HCT116 (cell line): ENCODE measurements around the gene GLRB. TPM values are rescaled to one million over a fixed set of nuclear protein-coding genes. Genes with fewer than 3 reads are reported as not detected.

ENCODE experiments used
- ATAC-seq: fragments of 200-7000 bp; cut with Tn5 transposase; 2 replicates; pipeline ENCODE4 v1.9.1; 2020; ENCODE audit warnings: mild to moderate bottlenecking, moderate library complexity
- Bru-seq: library from RNA; stranded (reverse); fragments of 400-500 nt; gene quantifications from one replicate; lab custom pipeline; 2021; lab: Mats Ljungman, UMichigan
- BruChase-seq, 2 experiments: library from RNA; stranded (reverse); fragments of 400-500 nt; gene quantifications; one replicate each; lab custom pipeline; 2021; lab: Mats Ljungman, UMichigan
- BruUV-seq: library from RNA; stranded (reverse); fragments of 400-500 nt; replicated peaks from 2 replicates; lab custom pipeline; 2021; lab: Mats Ljungman, UMichigan
- CTCF ChIA-PET: fragments of 300-600 bp; sonication (Branson Sonifier 250); formaldehyde crosslinking; loops from one replicate; lab custom pipeline; 2021; ENCODE audit warnings: antibody characterized with exemption; lab: Charles Lee
- POLR2A ChIA-PET: fragments of 300-600, 350-600 bp; sonication (Branson Sonifier 250); formaldehyde crosslinking; loops from one replicate; lab custom pipeline; 2021; ENCODE audit warnings: antibody characterized with exemption; lab: Charles Lee
- RAD21 ChIA-PET, 2 experiments: fragments of 300-600 bp; sonication (Branson Sonifier 250); formaldehyde crosslinking; loops; one replicate each; lab custom pipeline; 2023; ENCODE audit warnings: low total read pairs in 2 of 2; ENCODE audit not compliant: uncharacterized antibody in 2 of 2, unreplicated experiment in 2 of 2, low non-redundant PET in 1 of 2; lab: Charles Lee
- DNase-seq: peaks from one replicate; pipeline ENCODE4 v3.0.0-alpha.2; 2010; ENCODE audit warnings: low read depth, low spot score
- H2AFZ ChIP-seq: fragments of 200-600 bp; shearing (Covaris generic), sonication (generic); 2 replicates; pipeline ENCODE4 v1.6.1; 2017; ENCODE audit warnings: low read depth, mixed run types, mixed read lengths, antibody characterized with exemption, low read length; ENCODE audit not compliant: poor library complexity, severe bottlenecking
- H3K27ac ChIP-seq: 2 replicates; pipeline ENCODE4 v1.5.1; 2012; ENCODE audit warnings: low read depth, low read length
- H3K27me3 ChIP-seq: fragments of 200-600 bp; sonication (generic); 2 replicates; pipeline ENCODE4 v1.6.1; 2016; ENCODE audit warnings: mixed run types, low read length, mixed read lengths; ENCODE audit not compliant: insufficient read depth
- H3K36me3 ChIP-seq, 2 experiments: fragments of 200-500 bp in 1 of 2; fragments of 200-600 bp in 1 of 2; sonication (Bioruptor generic) in 1 of 2; sonication (generic) in 1 of 2; 2 replicates each; pipeline versions ENCODE4 v1.5.1 to v1.6.1; 2014 to 2016; ENCODE audit warnings: low read length in 2 of 2, inconsistent platforms in 1 of 2, mixed read lengths in 1 of 2, mixed run types in 1 of 2; ENCODE audit not compliant: insufficient read depth in 2 of 2, control insufficient read depth in 1 of 2
- H3K4me1 ChIP-seq, 2 experiments: fragments of 200-600 bp in 1 of 2; sonication (generic) in 1 of 2; 2 replicates each; pipeline versions ENCODE4 v1.5.1 to v1.6.1; 2012 to 2017; ENCODE audit warnings: low read length in 2 of 2, inconsistent platforms in 1 of 2, mild to moderate bottlenecking in 1 of 2, mixed read lengths in 1 of 2, mixed run types in 1 of 2, moderate library complexity in 1 of 2; ENCODE audit not compliant: insufficient read depth in 2 of 2, control insufficient read depth in 1 of 2
- H3K4me2 ChIP-seq: fragments of 200-600 bp; sonication (generic); 2 replicates; pipeline ENCODE4 v1.6.1; 2017; ENCODE audit warnings: mixed run types, low read length, mixed read lengths
- H3K4me3 ChIP-seq, 2 experiments: fragments of 200-600 bp in 1 of 2; sonication (generic) in 1 of 2; replicated peaks in 1 of 2; 2 replicates each; pipeline ENCODE4 v1.5.1; 2011 to 2016; ENCODE audit warnings: low read length in 2 of 2, control low read depth in 1 of 2, low read depth in 1 of 2, mild to moderate bottlenecking in 1 of 2, mixed read lengths in 1 of 2, mixed run types in 1 of 2
- H3K79me2 ChIP-seq: fragments of 200-600 bp; sonication (generic); 2 replicates; pipeline ENCODE4 v1.6.1; 2017; ENCODE audit warnings: mild to moderate bottlenecking, mixed run types, low read length, moderate library complexity, mixed read lengths; ENCODE audit not compliant: insufficient read depth
- H3K9ac ChIP-seq: fragments of 200-600 bp; sonication (generic); 2 replicates; pipeline ENCODE4 v1.6.1; 2016; ENCODE audit warnings: low read length, mixed read lengths
- H3K9me2 ChIP-seq: fragments of 200-600 bp; sonication (generic), shearing (Covaris generic); 2 replicates; pipeline ENCODE4 v1.6.1; 2017; ENCODE audit warnings: mixed run types, mild to moderate bottlenecking, moderate library complexity; ENCODE audit not compliant: insufficient read depth
- H3K9me3 ChIP-seq, 2 experiments: fragments of 200-500 bp in 1 of 2; fragments of 200-600 bp in 1 of 2; sonication (Bioruptor generic) in 1 of 2; sonication (generic) in 1 of 2; 2 replicates each; pipeline ENCODE4 v1.6.1; 2014 to 2017; ENCODE audit warnings: low read length in 2 of 2, mixed read lengths in 2 of 2, inconsistent platforms in 1 of 2, low read depth in 1 of 2, mild to moderate bottlenecking in 1 of 2, mixed run types in 1 of 2, moderate library complexity in 1 of 2; ENCODE audit not compliant: control insufficient read depth in 1 of 2, insufficient read depth in 1 of 2
- H4K20me1 ChIP-seq: fragments of 200-600 bp; sonication (generic), shearing (Covaris generic); 2 replicates; pipeline ENCODE4 v1.6.1; 2017; ENCODE audit warnings: mixed run types, mild to moderate bottlenecking, moderate library complexity; ENCODE audit not compliant: insufficient read depth
- ATF3 ChIP-seq: IDR thresholded peaks from 2 replicates; pipeline ENCODE4 v1.6.1; 2012
- CBX3 ChIP-seq: IDR thresholded peaks from 2 replicates; pipeline ENCODE4 v1.6.1; 2012; ENCODE audit warnings: low read depth
- CEBPB ChIP-seq: IDR thresholded peaks from 2 replicates; pipeline ENCODE4 v1.6.1; 2012; ENCODE audit warnings: low read depth
- CTCF ChIP-seq, 3 experiments: fragments of 200-600 bp in 1 of 3; sonication (generic) in 1 of 3; IDR thresholded peaks in 2 of 3; conservative IDR thresholded peaks in 1 of 3; 2 replicates each; pipeline ENCODE4 v1.5.1; 2012 to 2017; ENCODE audit warnings: low read depth in 2 of 3, low read length in 2 of 3, antibody characterized with exemption in 1 of 3, borderline replicate concordance in 1 of 3, control low read depth in 1 of 3, mild to moderate bottlenecking in 1 of 3, mixed read lengths in 1 of 3, mixed run types in 1 of 3, moderate library complexity in 1 of 3; ENCODE audit not compliant: insufficient read depth in 1 of 3
- EGR1 ChIP-seq: IDR thresholded peaks from 2 replicates; pipeline ENCODE4 v1.6.1; 2012; ENCODE audit warnings: low read depth
- EZH2 ChIP-seq: fragments of 200-600 bp; sonication (generic); IDR thresholded peaks from 2 replicates; pipeline ENCODE4 v1.6.1; 2017; ENCODE audit warnings: antibody characterized with exemption, mixed run types
- EZH2phosphoT487 ChIP-seq: fragments of 200-600 bp; IDR thresholded peaks from 2 replicates; pipeline ENCODE4 v1.6.1; 2018; ENCODE audit warnings: antibody characterized with exemption, borderline replicate concordance
- FOSL1 ChIP-seq: IDR thresholded peaks from 2 replicates; pipeline ENCODE4 v1.6.1; 2012; ENCODE audit warnings: low read depth
- POLR2A ChIP-seq: IDR thresholded peaks from 2 replicates; pipeline ENCODE4 v1.7.0; 2011; ENCODE audit warnings: borderline replicate concordance; ENCODE audit not compliant: insufficient read depth, insufficient read length; ENCODE audit errors: extremely low read depth
- POLR2AphosphoS5 ChIP-seq: IDR thresholded peaks from 2 replicates; pipeline ENCODE4 v1.6.1; 2011; ENCODE audit warnings: mild to moderate bottlenecking, low read depth, low read length, moderate library complexity
- SIN3A ChIP-seq: IDR thresholded peaks from 2 replicates; pipeline ENCODE4 v1.6.1; 2012; ENCODE audit warnings: low read depth
- SP1 ChIP-seq: IDR thresholded peaks from 2 replicates; pipeline ENCODE4 v1.6.1; 2012; ENCODE audit warnings: low read depth
- SRF ChIP-seq: IDR thresholded peaks from 2 replicates; pipeline ENCODE4 v1.6.1; 2012; ENCODE audit warnings: low read depth
- TCF7L2 ChIP-seq: IDR thresholded peaks from 2 replicates; pipeline ENCODE4 v1.7.0; 2011; ENCODE audit warnings: borderline replicate concordance, inconsistent platforms; ENCODE audit not compliant: insufficient read depth, insufficient read length; ENCODE audit errors: extremely low read depth
- YY1 ChIP-seq: IDR thresholded peaks from 2 replicates; pipeline ENCODE4 v1.6.1; 2011; ENCODE audit warnings: low read length, low read depth, moderate library complexity, mild to moderate bottlenecking; ENCODE audit not compliant: insufficient replicate concordance; ENCODE audit errors: extremely low read depth
- ZBTB33 ChIP-seq: IDR thresholded peaks from 2 replicates; pipeline ENCODE4 v1.6.1; 2011; ENCODE audit warnings: mild to moderate bottlenecking, low read length, moderate library complexity; ENCODE audit not compliant: insufficient replicate concordance; ENCODE audit errors: extremely low read depth
- ZFX ChIP-seq: fragments of 450-650 bp; IDR thresholded peaks from 2 replicates; pipeline ENCODE4 v1.6.1; 2017
- ZNF274 ChIP-seq: fragments of 200-500 bp; sonication (Bioruptor generic); IDR thresholded peaks from 2 replicates; pipeline ENCODE4 v1.6.1; 2014; ENCODE audit warnings: mild to moderate bottlenecking, low read depth, low read length, inconsistent platforms
- intact Hi-C: fragments of 100-400 bp; cut with micrococcal nuclease; formaldehyde crosslinking; loops from 2 replicates; pipeline ENCODE4 v1.10.0; 2022
- long read RNA-seq: library from polyadenylated mRNA; unstranded; transcript quantifications from one replicate; pipeline ENCODE4 v2.0.0, GENCODE V29; 2021; ENCODE audit not compliant: unreplicated experiment
- polyA plus RNA-seq: library from polyadenylated mRNA; unstranded; fragments of >200 nt; gene quantifications from 2 replicates; pipeline ENCODE4 v1.2.1, GENCODE V29; 2012; ENCODE audit warnings: missing spikeins
- total RNA-seq: library from RNA; stranded (reverse); gene quantifications from one replicate; pipeline ENCODE4 v1.2.1, GENCODE V29; 2021; ENCODE audit not compliant: unreplicated experiment

The GLRB gene
- total RNA-seq (not detected), Bru-seq, nascent RNA (not detected), BruChase-seq, experiment 1, labeled RNA remaining after a 6-hour chase (percentile 3 among the genes with signal in this experiment), BruChase-seq, experiment 2, labeled RNA remaining after a 2-hour chase (percentile 2 among the genes with signal in this experiment)
- polyA plus RNA-seq, result not detected in 2 replicates
- long read RNA-seq, result 0 reads

GRCh38 chr4:157075811-157076577 lies at the start of gene GLRB:
Gene GLRB, plus strand, starts transcription at chr4:157076150. Its CDS starts 1,875 bp downstream, at chr4:157078025.
- TF ChIP-seq EZH2phosphoT487 (no peak), CBX3 (no peak), FOSL1 (no peak), ATF3 (no peak), CTCF (IDR thresholded peaks at IDR 0.05 in 2 of 3, conservative IDR thresholded peaks at IDR 0.05 in 1 of 3; ENCODE audit: borderline replicate concordance in 1 of 3, insufficient read depth in 1 of 3, low read depth in 2 of 3, low read length in 2 of 3) (no peak), ZNF274 (no peak), SP1 (no peak), POLR2A (no peak), ZFX (no peak), EZH2 (no peak), SIN3A (no peak), CEBPB (no peak), ZBTB33 (no peak), YY1 (no peak), SRF (no peak), POLR2AphosphoS5 (no peak), EGR1 (no peak), TCF7L2 (no peak)
- H2AFZ ChIP-seq, result no peak within 1 kb of the TSS
- H3K9me3 ChIP-seq, result no peaks in the 10 kb centered on the region
- BruUV-seq, result no TSS peak
- H3K27me3 ChIP-seq, result no peaks in the 10 kb centered on the region
- DNase-seq (no peak), ATAC-seq (no peak)
- no peak within 1 kb of the TSS for H3K27ac ChIP-seq
- H3K4me1 ChIP-seq, result no peaks in the 10 kb centered on the region
- ChIA-PET RAD21 (no interaction called here), CTCF (no interaction called here), POLR2A (no interaction called here)
- no peak within 1 kb of the TSS for H3K4me3 ChIP-seq
- H3K9ac ChIP-seq, result no peak within 1 kb of the TSS
- H3K9me2 ChIP-seq, result no peaks in the 10 kb centered on the region
- H4K20me1 ChIP-seq, result no peaks in the 10 kb centered on the region
- H3K4me2 ChIP-seq, result no peak within 1 kb of the TSS
- intact Hi-C loops, result no loop called here
- no peaks in the 10 kb centered on the region for H3K36me3 ChIP-seq
- H3K79me2 ChIP-seq, result no peaks in the 10 kb centered on the region
